HepG2 (cell line): ENCODE measurements around the gene KLHL3. TPM values are rescaled to one million over a fixed set of nuclear protein-coding genes. Genes with fewer than 3 reads are reported as not detected.
"Not testable (repeated sequence)": the region's sequence is repeated elsewhere in the genome, so short reads cannot be mapped to it uniquely, and the experiment has no call there.

Experiments
- ATAC-seq: fragments of 200-7000 bp; cut with Tn5 transposase; 3 replicates; pipeline ENCODE4 v1.9.1; 2020; ENCODE audit warnings: mild to moderate bottlenecking, moderate library complexity
- BruUV-seq: library from RNA; stranded (reverse); fragments of 400-500 nt; replicated peaks from 2 replicates; lab custom pipeline; 2021; lab: Mats Ljungman, UMichigan
- CTCF ChIA-PET: fragments of 300-600 bp; formaldehyde crosslinking; extraction: SDS; loops from one replicate; lab custom pipeline; 2021; ENCODE audit warnings: low total read pairs, inconsistent platforms, low intra/inter-chr PET ratio; lab: Yijun Ruan, JAX
- POLR2A ChIA-PET: fragments of 350-600 bp; sonication (Branson Sonifier 250); formaldehyde crosslinking; loops from one replicate; lab custom pipeline; 2020; ENCODE audit warnings: antibody characterized with exemption, inconsistent platforms; lab: Yijun Ruan, JAX
- DNase-seq: peaks from one replicate; pipeline ENCODE4 v3.0.0-alpha.2; 2015; ENCODE audit warnings: low spot score
- FAIRE-seq: peaks from 3 replicates; lab custom pipeline; 2011; peaks lifted over from hg19 to GRCh38; lab: Jason Lieb, UNC
- H2AFZ ChIP-seq: one replicate; pipeline ENCODE4 v1.6.1; 2011; ENCODE audit warnings: low read length, inconsistent platforms
- H3K27ac ChIP-seq: fragments of 300-600 bp; 3 replicates; pipeline ENCODE4 v1.8.0; 2011; ENCODE audit warnings: mixed run types, mild to moderate bottlenecking, mixed read lengths, low read length, inconsistent platforms; ENCODE audit not compliant: insufficient read depth; ENCODE audit errors: extremely low read length
- H3K27me3 ChIP-seq, 2 experiments: fragments of 200-600 bp in 1 of 2; 2 replicates in 1 of 2; 3 replicates in 1 of 2; pipeline versions ENCODE4 v1.6.0 to v1.8.0; 2011; ENCODE audit warnings: low read length in 2 of 2, mild to moderate bottlenecking in 2 of 2, moderate library complexity in 2 of 2, inconsistent platforms in 1 of 2; ENCODE audit not compliant: insufficient read depth in 2 of 2, control insufficient read depth in 1 of 2
- H3K36me3 ChIP-seq, 2 experiments: fragments of 200-600 bp in 1 of 2; replicated peaks in 1 of 2; 2 replicates in 1 of 2; 3 replicates in 1 of 2; pipeline versions ENCODE4 v1.5.1 to v1.8.0; 2011; ENCODE audit warnings: low read length in 2 of 2, inconsistent platforms in 1 of 2; ENCODE audit not compliant: insufficient read depth in 2 of 2, control insufficient read depth in 1 of 2
- H3K4me1 ChIP-seq: 2 replicates; pipeline ENCODE4 v1.5.1; 2012; ENCODE audit warnings: low read length, inconsistent platforms; ENCODE audit not compliant: insufficient read depth
- H3K4me2 ChIP-seq: 2 replicates; pipeline ENCODE4 v1.6.0; 2011; ENCODE audit warnings: low read depth, low read length, inconsistent platforms
- H3K4me3 ChIP-seq, 3 experiments: fragments of 200-600 bp in 1 of 3; sonication (generic), shearing (Covaris generic) in 1 of 3; replicated peaks in 1 of 3; 2 replicates each; pipeline ENCODE4 v1.5.1; 2011 to 2016; ENCODE audit warnings: low read length in 3 of 3, inconsistent platforms in 2 of 3, low read depth in 2 of 3, mild to moderate bottlenecking in 2 of 3, control low read depth in 1 of 3, mixed read lengths in 1 of 3; ENCODE audit not compliant: insufficient read depth in 1 of 3
- H3K79me2 ChIP-seq: one replicate; pipeline ENCODE4 v1.6.1; 2011; ENCODE audit warnings: low read length, inconsistent platforms; ENCODE audit not compliant: insufficient read depth
- H3K9ac ChIP-seq: 2 replicates; pipeline ENCODE4 v1.6.0; 2011; ENCODE audit warnings: mild to moderate bottlenecking, low read depth, low read length, inconsistent platforms; ENCODE audit not compliant: insufficient read depth
- H3K9me3 ChIP-seq: 2 replicates; pipeline ENCODE4 v1.5.1; 2012; ENCODE audit warnings: mild to moderate bottlenecking, low read length
- H4K20me1 ChIP-seq: 2 replicates; pipeline ENCODE4 v1.6.0; 2011; ENCODE audit warnings: inconsistent platforms, mild to moderate bottlenecking, low read length, moderate library complexity; ENCODE audit not compliant: insufficient read depth
- MIER3 ChIP-seq: IDR thresholded peaks from 2 replicates; pipeline ENCODE4 v1.6.1; 2016; ENCODE audit warnings: missing compliant biosample characterization, borderline replicate concordance
- RAD51 ChIP-seq: fragments of 450-650 bp; IDR thresholded peaks from 2 replicates; pipeline ENCODE4 v1.6.1; 2016; ENCODE audit warnings: borderline replicate concordance
- ZBTB40 ChIP-seq, 2 experiments: fragments of 450-650 bp in 1 of 2; sonication (generic) in 1 of 2; formaldehyde crosslinking in 1 of 2; IDR thresholded peaks; 2 replicates each; pipeline versions ENCODE4 v1.6.1 to v1.8.0; 2016 to 2022; ENCODE audit warnings: antibody characterized with exemption in 1 of 2, mild to moderate bottlenecking in 1 of 2, missing genetic modification reagents in 1 of 2
- WGBS: methylation state at CpG from one replicate; pipeline ENCODE4 v1.1.6; 2017; ENCODE audit warnings: low lambda C conversion rate; 5-methylcytosine and 5-hydroxymethylcytosine counted together
- in situ Hi-C: cut with HindIII; loops from 2 replicates; pipeline ENCODE4 v1.10.0; 2017; ENCODE audit warnings: low pct_unique_long_range_greater_than_20kb; ENCODE audit not compliant: extremely low pct_ligation_motif_present
- intact Hi-C: fragments of 100-400 bp; cut with micrococcal nuclease; formaldehyde crosslinking; loops from one replicate; pipeline ENCODE4 v1.10.0; 2022; ENCODE audit not compliant: unreplicated experiment
- polyA plus RNA-seq, 8 experiments: library from polyadenylated mRNA; depleted of rRNA in 3 of 8; stranded (reverse) in 7 of 8; unstranded in 1 of 8; fragments of >200 nt; fragmentation: Illumina TruSeq in 4 of 8; extraction: Trizol in 4 of 8; gene quantifications; 2 replicates each; pipeline versions ENCODE4 v1.2.1 to v1.2.3, GENCODE V29; 2011 to 2016; ENCODE audit warnings: low read depth in 4 of 8, missing spikeins in 1 of 8, mixed read lengths in 1 of 8; ENCODE audit not compliant: insufficient read depth in 1 of 8
- total RNA-seq, 5 experiments: library from RNA; depleted of rRNA; stranded (reverse); fragments of >200 nt; fragmentation: Illumina TruSeq; extraction: Trizol; gene quantifications; 2 replicates each; pipeline ENCODE4 v1.2.3, GENCODE V29; 2016; ENCODE audit warnings: low read depth in 1 of 5

The KLHL3 gene
- total and polyA plus RNA-seq, 2 of the 13 experiments (the other 11 are each of a cell fraction or from before 2014, with no cell fraction given) = 0.02 to 0.08 TPM

DNA sequence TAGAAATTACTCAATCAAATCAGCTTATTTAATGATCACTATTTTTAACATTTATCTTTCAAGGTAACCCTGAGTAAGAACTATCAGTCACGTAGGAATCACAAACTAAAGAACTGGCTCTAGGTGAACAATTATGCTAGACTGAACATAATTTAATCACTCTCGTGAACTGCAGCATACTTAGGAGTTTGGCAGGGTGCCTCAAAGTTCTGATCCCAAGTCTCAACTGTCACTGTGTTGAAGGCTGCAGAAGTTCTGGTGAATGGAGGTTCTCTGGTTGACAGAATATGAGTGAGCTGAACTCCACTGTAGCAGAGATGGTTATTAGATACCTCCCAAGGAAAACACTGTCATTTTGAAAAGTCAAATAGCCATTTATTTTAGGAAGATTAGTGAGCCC, 89.1 kb downstream of the KLHL3 start:
- ChIA-PET CTCF (no interaction called here), POLR2A (no interaction called here)
- DNase-seq = no peak
- intact Hi-C loops (no loop called here), in situ Hi-C loops (no loop called here)
- Histone ChIP-seq H3K27me3 (no peaks in the 10 kb centered on the region), H3K79me2 (no peaks in the 10 kb centered on the region), H3K27ac (no peak overlapping the region), H3K4me3 (no peak overlapping the region), H3K4me1 (no peaks in the 10 kb centered on the region), H3K4me2 (no peak overlapping the region), H3K9me3 (no peaks in the 10 kb centered on the region), H3K9ac (no peak overlapping the region), H3K36me3 (no peaks in the 10 kb centered on the region), H4K20me1 (no peaks in the 10 kb centered on the region), H2AFZ (no peak overlapping the region)
- WGBS = 36% methylated on average over 2 of the region's 2 CpGs
- no peak for ATAC-seq
- no TSS peak for BruUV-seq
- TF ChIP-seq MIER3 (no peak), RAD51 (no peak), ZBTB40 (IDR thresholded peaks at IDR 0.05) (no peak), ZBTB40 (CRISPR knock-in tag; IDR thresholded peaks at IDR 0.05) (no peak)
- no peak for FAIRE-seq

DNA sequence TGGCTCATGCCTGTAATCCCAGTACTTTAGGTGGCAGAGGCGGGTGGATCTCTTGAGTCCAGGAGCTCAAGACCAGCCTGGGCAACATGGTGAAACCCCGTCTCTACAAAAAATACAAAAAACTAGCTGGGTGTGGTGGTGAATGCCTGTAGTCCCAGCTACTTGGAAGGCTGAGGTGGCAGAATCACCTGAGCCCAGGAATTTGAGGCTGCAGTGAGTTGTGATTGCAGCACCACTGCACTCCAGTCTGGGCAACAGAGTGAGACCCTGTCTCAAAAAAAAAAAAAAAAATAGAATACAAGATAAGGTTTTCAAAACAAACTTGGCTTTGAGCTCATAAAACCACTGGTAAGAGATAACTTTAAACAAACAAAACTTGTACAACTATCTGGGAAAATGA, 92.8 kb downstream of the KLHL3 start:
- H3K9ac ChIP-seq, CTCF ChIA-PET, H3K4me3 ChIP-seq, in situ Hi-C loops, H2AFZ ChIP-seq, H4K20me1 ChIP-seq, ATAC-seq, H3K36me3 ChIP-seq, H3K79me2 ChIP-seq, H3K4me1 ChIP-seq, intact Hi-C loops, POLR2A ChIA-PET, BruUV-seq, H3K9me3 ChIP-seq, FAIRE-seq, H3K27me3 ChIP-seq, DNase-seq, H3K27ac ChIP-seq, H3K4me2 ChIP-seq: not testable (repeated sequence)
- WGBS = 68% methylated on average over 2 of the region's 2 CpGs
